ENCODE results near the gene SLC48A1.
"Not testable (repeated sequence)": the region's sequence is repeated elsewhere in the genome, so short reads cannot be mapped to it uniquely, and the experiment has no call there.

GRCh38 chr12:47815447-47815846, 42.4 kb downstream of the SLC48A1 start:
- TF ChIP-seq ARNT (IDR thresholded peaks at IDR 0.05); SP1 (IDR thresholded peaks at IDR 0.05); NFRKB (IDR thresholded peaks at IDR 0.05); BHLHE40 (IDR thresholded peaks at IDR 0.05; ENCODE audit: borderline replicate concordance); FOXK2 (IDR thresholded peaks at IDR 0.05); FOXA1 (IDR thresholded peaks at IDR 0.05); SUZ12 (IDR thresholded peaks at IDR 0.05); HDGF (IDR thresholded peaks at IDR 0.05; ENCODE audit: borderline replicate concordance); FOXM1 (IDR thresholded peaks at IDR 0.05; ENCODE audit: borderline replicate concordance); TARDBP (IDR thresholded peaks at IDR 0.05); ELF4 (IDR thresholded peaks at IDR 0.05); PKNOX1 (IDR thresholded peaks at IDR 0.05); L3MBTL2 (conservative IDR thresholded peaks at IDR 0.05); CTBP1 (IDR thresholded peaks at IDR 0.05; ENCODE audit: borderline replicate concordance): not testable (repeated sequence)

Measured in HEK293T (cell line).